ENCODE data around the gene KCNQ1. TPM values are rescaled to one million over a fixed set of nuclear protein-coding genes. Genes with fewer than 3 reads are reported as not detected.

Gene KCNQ1
- total and polyA plus RNA-seq, 2 donors (not counting 1 experiment from before 2014, with no cell fraction given) = 21.5 to 28.8 TPM

DNA sequence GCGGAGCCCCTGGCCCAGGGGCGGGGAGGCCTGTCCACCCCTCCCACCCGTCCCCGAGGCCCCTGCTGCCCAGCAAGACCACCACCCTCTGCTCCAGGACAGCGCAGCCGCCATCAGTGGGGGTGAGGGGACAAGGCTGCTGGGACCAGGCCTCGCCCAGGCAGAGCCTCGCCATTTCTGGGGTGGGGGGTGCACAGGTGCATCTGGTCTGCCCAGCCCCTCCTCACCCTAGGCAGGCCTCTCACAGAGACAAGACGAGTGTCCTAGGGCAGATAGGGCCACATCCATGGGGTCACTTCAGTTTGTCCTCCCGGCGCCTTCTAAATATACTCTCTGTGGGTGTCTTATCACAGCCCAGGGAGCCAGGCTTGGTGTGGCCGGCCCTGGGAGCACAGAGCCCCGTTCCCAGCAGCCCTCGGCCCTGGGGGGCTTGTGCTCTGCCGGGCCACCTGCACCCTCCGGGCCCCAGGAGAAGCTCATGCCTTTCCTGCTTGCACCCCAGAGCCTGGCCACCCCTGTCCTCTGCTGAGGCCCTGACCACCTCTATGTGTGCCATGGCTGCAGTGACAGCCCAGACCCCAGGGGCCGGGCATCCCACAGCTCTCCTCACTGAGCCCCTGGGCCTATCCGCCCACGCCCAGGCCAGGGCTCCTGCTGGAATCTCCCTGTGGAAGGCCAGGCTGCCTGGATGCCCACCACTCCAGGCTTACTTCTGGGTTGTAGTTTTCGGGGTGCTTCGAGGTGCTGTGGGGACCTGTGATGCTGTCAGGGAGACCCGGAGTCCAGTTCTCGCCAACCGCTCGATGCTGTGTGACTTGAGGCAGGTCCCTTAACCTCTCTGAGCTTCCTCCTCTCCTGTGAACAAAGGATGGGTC is 70.8 kb downstream of the KCNQ1 start:
- H3K9me3 ChIP-seq (ENCODE audit: control extremely low read depth in 1 of 3, control insufficient read depth in 2 of 3, insufficient read depth in 1 of 3, low read length in 2 of 3) = no peaks in the 10 kb centered on the region
- Mint-ChIP-seq H3K27ac (no peak overlapping the region), H3K4me1 (peaks cover 4% of the 10 kb centered on the region), H3K27me3 (no peaks in the 10 kb centered on the region), H3K9me3 (ENCODE audit: insufficient read depth) (no peaks in the 10 kb centered on the region), H3K4me3 (no peak overlapping the region)
- no peaks in the 10 kb centered on the region for H3K27me3 ChIP-seq (replicated peaks in 1 of 4; ENCODE audit: control extremely low read depth in 1 of 4, control insufficient read depth in 3 of 4, insufficient read depth in 4 of 4, low read length in 3 of 4)
- DNase-seq (peak; percentile 1), ATAC-seq (ENCODE audit: low read depth) (no peak)
- no peak overlapping the region for H3K9ac ChIP-seq (ENCODE audit: low read length)
- no peaks in the 10 kb centered on the region for H3K36me3 ChIP-seq (replicated peaks in 1 of 2; ENCODE audit: control extremely low read depth in 1 of 2, control insufficient read depth in 1 of 2, extremely low read depth in 1 of 2, insufficient read depth in 2 of 2, low read length in 1 of 2)
- peaks cover 67% of the 10 kb centered on the region for H4K20me1 ChIP-seq (ENCODE audit: control insufficient read depth, insufficient read depth, low read length, poor library complexity, severe bottlenecking)
- H3K27ac ChIP-seq (ENCODE audit: low read length in 2 of 2) = no peak overlapping the region
- TF ChIP-seq, protein P1, sequence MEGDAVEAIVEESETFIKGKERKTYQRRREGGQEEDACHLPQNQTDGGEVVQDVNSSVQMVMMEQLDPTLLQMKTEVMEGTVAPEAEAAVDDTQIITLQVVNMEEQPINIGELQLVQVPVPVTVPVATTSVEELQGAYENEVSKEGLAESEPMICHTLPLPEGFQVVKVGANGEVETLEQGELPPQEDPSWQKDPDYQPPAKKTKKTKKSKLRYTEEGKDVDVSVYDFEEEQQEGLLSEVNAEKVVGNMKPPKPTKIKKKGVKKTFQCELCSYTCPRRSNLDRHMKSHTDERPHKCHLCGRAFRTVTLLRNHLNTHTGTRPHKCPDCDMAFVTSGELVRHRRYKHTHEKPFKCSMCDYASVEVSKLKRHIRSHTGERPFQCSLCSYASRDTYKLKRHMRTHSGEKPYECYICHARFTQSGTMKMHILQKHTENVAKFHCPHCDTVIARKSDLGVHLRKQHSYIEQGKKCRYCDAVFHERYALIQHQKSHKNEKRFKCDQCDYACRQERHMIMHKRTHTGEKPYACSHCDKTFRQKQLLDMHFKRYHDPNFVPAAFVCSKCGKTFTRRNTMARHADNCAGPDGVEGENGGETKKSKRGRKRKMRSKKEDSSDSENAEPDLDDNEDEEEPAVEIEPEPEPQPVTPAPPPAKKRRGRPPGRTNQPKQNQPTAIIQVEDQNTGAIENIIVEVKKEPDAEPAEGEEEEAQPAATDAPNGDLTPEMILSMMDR (IDR thresholded peaks at IDR 0.05) = no peak
- TF ChIP-seq EZH2 (IDR thresholded peaks at IDR 0.05; ENCODE audit: borderline replicate concordance, insufficient read depth, low read depth, low read length, poor library complexity, severe bottlenecking) = no peak
- no peaks in the 10 kb centered on the region for H3K4me1 ChIP-seq (ENCODE audit: control insufficient read depth in 2 of 2, insufficient read depth in 2 of 2, low read length in 2 of 2)
- H3K4me2 ChIP-seq (replicated peaks; ENCODE audit: low read depth, low read length, poor library complexity, severe bottlenecking) = no peak overlapping the region
- intact Hi-C loops (cut with micrococcal nuclease) = no loop called here
- H2AFZ ChIP-seq (ENCODE audit: insufficient read depth, low read depth, low read length, poor library complexity, severe bottlenecking) = no peak overlapping the region
- POLR2A ChIA-PET = no interaction called here
- 81% methylated on average over 17 of the region's 25 CpGs for WGBS (ENCODE audit: insufficient coverage)
- CTCF ChIA-PET = no interaction called here
- no peaks in the 10 kb centered on the region for H3K79me2 ChIP-seq (ENCODE audit: control insufficient read depth, insufficient read depth, low read length)
- H3K4me3 ChIP-seq (ENCODE audit: control extremely low read depth in 1 of 5, extremely low read depth in 1 of 5, insufficient read depth in 1 of 5, low read depth in 2 of 5, low read length in 4 of 5) = no peak overlapping the region

DNA sequence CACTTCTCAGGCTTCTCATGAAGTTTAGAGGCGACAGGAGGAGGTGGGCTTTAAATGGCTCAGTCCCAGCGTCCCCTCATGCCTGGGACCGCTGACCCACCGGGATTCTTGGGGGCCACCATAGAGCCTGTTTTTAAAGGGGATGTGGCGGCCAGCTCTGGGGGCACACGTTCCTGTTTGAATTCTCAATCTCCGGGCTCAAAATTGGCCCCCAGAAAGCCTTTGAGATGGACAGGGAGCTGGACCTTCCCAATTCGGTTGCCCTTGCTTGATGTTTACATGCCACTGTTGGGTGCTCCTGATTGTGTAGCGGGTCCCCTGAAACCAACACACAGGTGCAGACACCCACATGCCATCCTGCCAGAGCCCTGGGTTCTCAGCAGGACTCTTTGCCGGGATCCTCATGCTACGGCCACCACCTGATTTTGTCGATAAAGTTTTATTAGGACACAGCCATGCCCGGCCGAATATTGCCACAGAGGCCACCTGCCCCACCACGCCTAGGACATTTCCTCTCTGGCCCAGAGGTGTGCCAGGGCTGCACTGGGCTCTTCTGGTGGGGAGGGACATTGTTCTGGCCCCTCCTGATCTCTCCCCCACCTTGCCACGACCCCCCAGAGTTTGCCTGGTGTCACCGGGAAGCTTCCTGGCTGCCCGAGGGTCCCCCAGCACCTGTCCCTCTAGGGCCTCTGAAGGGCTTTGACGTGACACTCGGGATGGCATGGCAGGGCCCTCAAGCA is 71.6 kb downstream of the KCNQ1 start:
- no peaks in the 10 kb centered on the region for H3K27me3 Mint-ChIP-seq
- no peak overlapping the region for H3K4me2 ChIP-seq (replicated peaks; ENCODE audit: low read depth, low read length, poor library complexity, severe bottlenecking)
- peaks cover 61% of the 10 kb centered on the region for H4K20me1 ChIP-seq (ENCODE audit: control insufficient read depth, insufficient read depth, low read length, poor library complexity, severe bottlenecking)
- no peak overlapping the region for H3K4me3 ChIP-seq (ENCODE audit: control extremely low read depth in 1 of 5, extremely low read depth in 1 of 5, insufficient read depth in 1 of 5, low read depth in 2 of 5, low read length in 4 of 5)
- DNase-seq = peak; percentile 2
- no peaks in the 10 kb centered on the region for H3K9me3 ChIP-seq (ENCODE audit: control extremely low read depth in 1 of 3, control insufficient read depth in 2 of 3, insufficient read depth in 1 of 3, low read length in 2 of 3)
- no peak for TF ChIP-seq EZH2 (IDR thresholded peaks at IDR 0.05; ENCODE audit: borderline replicate concordance, insufficient read depth, low read depth, low read length, poor library complexity, severe bottlenecking)
- TF ChIP-seq, protein P1 (IDR thresholded peaks at IDR 0.05) = no peak
- peaks cover 3% of the 10 kb centered on the region for H3K4me1 Mint-ChIP-seq
- H3K27ac ChIP-seq (ENCODE audit: low read length in 2 of 2) = no peak overlapping the region
- no peak overlapping the region for H3K9ac ChIP-seq (ENCODE audit: low read length)
- ChIA-PET POLR2A (no interaction called here), CTCF (no interaction called here)
- no peaks in the 10 kb centered on the region for H3K27me3 ChIP-seq (replicated peaks in 1 of 4; ENCODE audit: control extremely low read depth in 1 of 4, control insufficient read depth in 3 of 4, insufficient read depth in 4 of 4, low read length in 3 of 4)
- intact Hi-C loops (cut with micrococcal nuclease) = no loop called here
- H2AFZ ChIP-seq (ENCODE audit: insufficient read depth, low read depth, low read length, poor library complexity, severe bottlenecking) = no peak overlapping the region
- H3K4me1 ChIP-seq (ENCODE audit: control insufficient read depth in 2 of 2, insufficient read depth in 2 of 2, low read length in 2 of 2) = no peaks in the 10 kb centered on the region
- H3K36me3 ChIP-seq (replicated peaks in 1 of 2; ENCODE audit: control extremely low read depth in 1 of 2, control insufficient read depth in 1 of 2, extremely low read depth in 1 of 2, insufficient read depth in 2 of 2, low read length in 1 of 2) = no peaks in the 10 kb centered on the region
- no peaks in the 10 kb centered on the region for H3K79me2 ChIP-seq (ENCODE audit: control insufficient read depth, insufficient read depth, low read length)
- WGBS (ENCODE audit: insufficient coverage) = 87% methylated on average over 19 of the region's 20 CpGs
- no peak overlapping the region for H3K27ac Mint-ChIP-seq
- H3K4me3 Mint-ChIP-seq = no peak overlapping the region
- no peak for ATAC-seq (ENCODE audit: low read depth)
- no peaks in the 10 kb centered on the region for H3K9me3 Mint-ChIP-seq (ENCODE audit: insufficient read depth)

Data from B cell (primary cell).